BJ (cell line): Measurements from ENCODE around the gene GIGYF2. TPM values are rescaled to one million over a fixed set of nuclear protein-coding genes. Genes with fewer than 3 reads are reported as not detected.

Experiments
- CTCF ChIA-PET: fragments of 350-600 bp; formaldehyde crosslinking; extraction: SDS; loops from one replicate; lab custom pipeline; 2021; ENCODE audit warnings: antibody characterized with exemption, inconsistent platforms; lab: Yijun Ruan, JAX
- POLR2A ChIA-PET: fragments of 300-600 bp; sonication (Branson Sonifier 250); formaldehyde crosslinking; extraction: SDS; loops from one replicate; lab custom pipeline; 2021; ENCODE audit warnings: antibody characterized with exemption; lab: Charles Lee
- DNase-seq: peaks from one replicate; pipeline ENCODE4 v3.0.0-alpha.2; 2011; ENCODE audit warnings: low read depth
- H3K27me3 ChIP-seq: 2 replicates; pipeline ENCODE4 v1.6.0; 2011; ENCODE audit warnings: low read length; ENCODE audit not compliant: control insufficient read depth, insufficient read depth
- H3K36me3 ChIP-seq: 2 replicates; pipeline ENCODE4 v1.5.1; 2011; ENCODE audit warnings: low read length; ENCODE audit not compliant: control insufficient read depth, insufficient read depth
- H3K4me3 ChIP-seq: 2 replicates; pipeline ENCODE4 v1.5.1; 2011; ENCODE audit warnings: low read depth, mild to moderate bottlenecking, control low read depth, low read length
- CTCF ChIP-seq: IDR thresholded peaks from 2 replicates; pipeline ENCODE4 v1.5.1; 2011; ENCODE audit warnings: low read depth, mild to moderate bottlenecking, control low read depth, inconsistent platforms, low read length, moderate library complexity; ENCODE audit not compliant: insufficient read depth
- polyA plus RNA-seq: library from polyadenylated mRNA; depleted of rRNA; stranded (reverse); fragments of >200 nt; gene quantifications from 2 replicates; pipeline ENCODE4 v1.2.3, GENCODE V29; 2011

Gene GIGYF2
- polyA plus RNA-seq, 1 experiment: 28.0 TPM

GRCh38 chr2:232890896-232891601, 193.9 kb downstream of the GIGYF2 start:
- ChIA-PET POLR2A (no interaction called here), CTCF (no interaction called here)
- Histone ChIP-seq H3K4me3 (no peak overlapping the region), H3K27me3 (no peaks in the 10 kb centered on the region), H3K36me3 (no peaks in the 10 kb centered on the region)
- no peak for TF ChIP-seq CTCF
- DNase-seq: no peak

- Histone ChIP-seq H3K36me3 (no peaks in the 10 kb centered on the region), H3K27me3 (no peaks in the 10 kb centered on the region), H3K4me3 (no peak overlapping the region)
- POLR2A ChIA-PET: no interaction called here
- no peak for TF ChIP-seq CTCF
- DNase-seq: no peak
- CTCF ChIA-PET: no interaction called here
These were observed 194.5 kb downstream of the GIGYF2 start for GRCh38 chr2:232891621-232892071.

GRCh38 chr2:232892221-232892620, 195.1 kb downstream of the GIGYF2 start:
- Histone ChIP-seq H3K4me3 (no peak overlapping the region), H3K36me3 (no peaks in the 10 kb centered on the region), H3K27me3 (no peaks in the 10 kb centered on the region)
- CTCF ChIA-PET: no interaction called here
- DNase-seq: no peak
- no peak for TF ChIP-seq CTCF
- POLR2A ChIA-PET: no interaction called here

- H3K36me3 ChIP-seq: no peaks in the 10 kb centered on the region
- POLR2A ChIA-PET: no interaction called here
- no peak overlapping the region for H3K4me3 ChIP-seq
- no peaks in the 10 kb centered on the region for H3K27me3 ChIP-seq
- DNase-seq: no peak
- no peak for TF ChIP-seq CTCF
- CTCF ChIA-PET: no interaction called here
These were observed 195.7 kb downstream of the GIGYF2 start for GRCh38 chr2:232892843-232893242.

GRCh38 chr2:232893834-232894233, 196.7 kb downstream of the GIGYF2 start:
- Histone ChIP-seq H3K4me3 (no peak overlapping the region), H3K36me3 (no peaks in the 10 kb centered on the region), H3K27me3 (no peaks in the 10 kb centered on the region)
- DNase-seq: no peak
- no peak for TF ChIP-seq CTCF
- CTCF ChIA-PET: interaction anchor here (0.9 kb wide), 1 partner anchor 18 kb away, joined by 3 read pairs; no protein-coding TSS in a partner anchor
- POLR2A ChIA-PET: no interaction called here
